Left forelimb (tissue), 1 donor: ENCODE measurements around the gene CCDC182.

Source experiments
- DNase-seq: peaks from one replicate; pipeline ENCODE4 v3.0.0-alpha.2; 2018; ENCODE audit warnings: low spot score

CCDC182 gene

DNA sequence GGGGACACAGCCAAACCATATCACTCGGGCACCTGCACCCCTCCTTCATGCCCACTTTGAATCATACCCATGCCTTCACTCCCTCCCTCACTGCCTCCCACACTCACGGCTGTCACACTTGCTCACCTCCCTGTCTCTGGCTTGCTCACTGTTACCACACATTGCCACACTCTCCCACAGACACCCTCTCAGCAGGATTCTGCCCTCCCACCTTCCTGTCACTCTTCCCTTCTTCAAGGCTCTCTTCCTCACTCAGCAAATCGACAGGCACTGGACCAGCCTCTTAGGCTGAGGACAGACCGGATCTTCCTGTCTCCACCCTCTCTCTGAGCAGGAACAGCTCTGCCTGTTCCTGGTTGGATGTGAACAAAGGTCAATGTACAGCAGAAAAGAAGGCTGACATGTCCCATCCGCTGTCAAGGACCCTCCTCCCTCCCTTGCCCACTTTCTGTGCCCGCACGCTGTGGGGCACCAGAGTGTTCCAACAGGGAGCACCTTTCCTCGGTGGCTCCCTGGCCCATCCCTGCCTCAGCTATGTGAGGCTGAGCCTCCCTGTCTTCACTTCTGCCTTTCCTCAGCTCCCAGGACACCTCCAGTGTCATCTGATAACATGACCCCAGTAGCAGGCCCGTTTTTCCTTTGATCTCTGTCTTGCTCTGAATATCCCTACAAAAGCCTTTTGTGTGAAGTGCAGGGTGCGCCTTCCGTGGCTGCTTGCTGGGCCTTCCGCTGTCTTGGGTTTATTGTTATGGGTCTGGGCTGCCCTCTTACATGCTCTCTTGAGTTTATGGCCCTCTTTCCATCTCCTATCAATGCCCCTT, 47.0 kb downstream of the CCDC182 start:
- no peak for DNase-seq

DNA sequence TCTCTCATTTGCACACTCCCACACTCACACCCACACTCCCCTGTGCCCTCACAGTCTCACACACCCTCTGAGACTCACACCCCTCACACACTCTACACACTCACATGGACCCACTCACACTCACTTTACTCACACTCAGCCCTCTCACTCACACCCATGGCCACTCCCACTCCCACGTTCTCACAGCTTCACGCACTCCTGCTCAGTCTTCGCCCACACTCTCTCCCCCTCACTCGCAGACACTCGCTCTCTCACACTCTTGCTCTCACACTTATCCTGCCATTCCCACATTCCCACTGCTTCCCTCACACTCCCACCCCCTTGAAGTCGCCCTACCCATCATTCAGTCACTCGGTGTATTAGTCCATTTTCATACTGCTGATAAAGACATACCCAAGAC, 47.9 kb downstream of the CCDC182 start:
- DNase-seq, result no peak

DNA sequence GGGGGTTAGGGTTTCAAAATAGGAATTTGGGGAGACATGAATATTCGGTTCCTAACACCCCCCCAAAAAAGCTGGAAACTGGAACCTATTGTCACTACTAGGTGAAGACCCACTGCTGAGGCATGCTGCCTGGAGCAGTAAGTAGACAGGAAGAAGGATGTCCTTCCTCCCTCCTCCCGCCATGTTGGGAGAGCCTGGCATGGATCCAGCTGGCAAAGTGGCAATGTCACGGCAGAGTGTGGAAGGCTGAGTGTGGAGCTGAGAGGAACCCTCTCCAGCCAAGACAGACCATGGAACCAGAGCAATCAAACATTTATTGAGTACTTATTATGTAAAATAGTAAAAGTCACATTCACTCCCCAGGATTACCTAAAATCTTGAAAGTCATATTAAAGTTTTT, 49.0 kb downstream of the CCDC182 start:
- DNase-seq, result no peak
